AG09309 (cell line): ENCODE measurements around the gene RPS6KA2.

ENCODE experiments used
- DNase-seq: peaks from one replicate; pipeline ENCODE4 v3.0.0-alpha.2; 2010; ENCODE audit warnings: low read depth
- H3K4me3 ChIP-seq: 2 replicates; pipeline ENCODE4 v1.5.1; 2011; ENCODE audit warnings: mild to moderate bottlenecking, low read depth, low read length, moderate library complexity; ENCODE audit not compliant: control insufficient read depth
- TF ChIP-seq, protein P1 (sequence below): IDR thresholded peaks from 2 replicates; pipeline ENCODE4 v1.5.1; 2011; ENCODE audit warnings: mild to moderate bottlenecking, low read depth, low read length, inconsistent platforms; ENCODE audit not compliant: insufficient read depth, control insufficient read depth; ENCODE audit errors: missing control alignments

Gene RPS6KA2

DNA sequence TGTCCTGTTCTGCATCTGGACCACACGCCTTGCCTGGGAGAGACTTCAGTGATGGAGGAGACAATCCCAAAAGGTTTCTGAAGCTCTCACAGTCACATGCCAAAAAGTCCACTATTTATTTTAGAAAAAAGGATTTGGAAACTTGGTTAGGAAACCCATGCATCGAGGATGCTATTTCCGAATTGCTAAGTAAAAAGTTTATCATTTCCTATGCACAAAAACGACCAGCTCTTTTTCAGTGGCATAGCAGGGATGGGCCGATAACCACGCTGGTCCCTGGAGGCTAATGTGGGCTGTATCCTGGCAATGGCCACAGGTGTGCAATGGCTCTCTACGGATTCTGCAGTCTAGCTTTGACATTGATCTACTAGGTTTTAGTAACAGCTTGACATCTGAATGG, 74.5 kb downstream of the RPS6KA2 start:
- no peak for DNase-seq
- TF ChIP-seq, protein P1, sequence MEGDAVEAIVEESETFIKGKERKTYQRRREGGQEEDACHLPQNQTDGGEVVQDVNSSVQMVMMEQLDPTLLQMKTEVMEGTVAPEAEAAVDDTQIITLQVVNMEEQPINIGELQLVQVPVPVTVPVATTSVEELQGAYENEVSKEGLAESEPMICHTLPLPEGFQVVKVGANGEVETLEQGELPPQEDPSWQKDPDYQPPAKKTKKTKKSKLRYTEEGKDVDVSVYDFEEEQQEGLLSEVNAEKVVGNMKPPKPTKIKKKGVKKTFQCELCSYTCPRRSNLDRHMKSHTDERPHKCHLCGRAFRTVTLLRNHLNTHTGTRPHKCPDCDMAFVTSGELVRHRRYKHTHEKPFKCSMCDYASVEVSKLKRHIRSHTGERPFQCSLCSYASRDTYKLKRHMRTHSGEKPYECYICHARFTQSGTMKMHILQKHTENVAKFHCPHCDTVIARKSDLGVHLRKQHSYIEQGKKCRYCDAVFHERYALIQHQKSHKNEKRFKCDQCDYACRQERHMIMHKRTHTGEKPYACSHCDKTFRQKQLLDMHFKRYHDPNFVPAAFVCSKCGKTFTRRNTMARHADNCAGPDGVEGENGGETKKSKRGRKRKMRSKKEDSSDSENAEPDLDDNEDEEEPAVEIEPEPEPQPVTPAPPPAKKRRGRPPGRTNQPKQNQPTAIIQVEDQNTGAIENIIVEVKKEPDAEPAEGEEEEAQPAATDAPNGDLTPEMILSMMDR = no peak
- H3K4me3 ChIP-seq = no peak overlapping the region

DNA sequence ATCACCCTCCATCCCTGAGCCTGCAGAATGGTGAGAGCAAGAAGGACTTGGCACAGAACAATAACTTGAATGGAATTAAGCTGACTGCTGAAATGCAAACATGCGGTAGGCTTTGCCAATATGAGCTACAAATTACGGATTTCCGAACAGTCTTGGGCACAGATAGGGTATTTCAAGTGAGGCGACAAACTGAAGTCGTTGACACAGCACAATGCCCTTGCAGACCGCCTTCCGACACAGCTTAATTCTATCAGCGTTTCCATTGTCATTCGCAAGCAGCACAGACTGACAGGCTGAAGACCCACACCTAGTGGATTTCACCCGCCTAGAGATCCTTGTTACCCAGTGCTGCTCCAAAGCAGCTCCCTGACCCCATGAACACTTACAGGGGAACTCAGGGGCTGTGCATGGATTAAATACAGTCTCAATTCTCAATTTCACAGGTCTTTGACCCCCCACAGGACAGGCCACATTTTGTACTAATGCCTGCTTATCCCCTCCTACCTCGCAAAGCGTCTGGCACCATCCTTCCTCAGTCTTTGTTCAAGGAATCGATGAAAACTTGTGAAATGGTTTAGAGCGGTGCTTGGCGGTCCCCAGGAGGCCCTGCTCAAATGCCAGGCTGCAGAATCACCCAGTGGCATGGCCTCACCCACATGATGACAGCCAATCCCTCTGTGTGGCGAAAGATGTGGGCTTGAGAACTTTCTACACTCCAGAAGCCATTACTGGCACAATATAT, 75.1 kb downstream of the RPS6KA2 start:
- no peak for DNase-seq
- no peak overlapping the region for H3K4me3 ChIP-seq
- TF ChIP-seq, protein P1 = no peak

- no peak overlapping the region for H3K4me3 ChIP-seq
- TF ChIP-seq, protein P1 = no peak
- DNase-seq = no peak
Measured at GRCh38 chr6:166546653-166547052, 80.4 kb downstream of the RPS6KA2 start.

DNA sequence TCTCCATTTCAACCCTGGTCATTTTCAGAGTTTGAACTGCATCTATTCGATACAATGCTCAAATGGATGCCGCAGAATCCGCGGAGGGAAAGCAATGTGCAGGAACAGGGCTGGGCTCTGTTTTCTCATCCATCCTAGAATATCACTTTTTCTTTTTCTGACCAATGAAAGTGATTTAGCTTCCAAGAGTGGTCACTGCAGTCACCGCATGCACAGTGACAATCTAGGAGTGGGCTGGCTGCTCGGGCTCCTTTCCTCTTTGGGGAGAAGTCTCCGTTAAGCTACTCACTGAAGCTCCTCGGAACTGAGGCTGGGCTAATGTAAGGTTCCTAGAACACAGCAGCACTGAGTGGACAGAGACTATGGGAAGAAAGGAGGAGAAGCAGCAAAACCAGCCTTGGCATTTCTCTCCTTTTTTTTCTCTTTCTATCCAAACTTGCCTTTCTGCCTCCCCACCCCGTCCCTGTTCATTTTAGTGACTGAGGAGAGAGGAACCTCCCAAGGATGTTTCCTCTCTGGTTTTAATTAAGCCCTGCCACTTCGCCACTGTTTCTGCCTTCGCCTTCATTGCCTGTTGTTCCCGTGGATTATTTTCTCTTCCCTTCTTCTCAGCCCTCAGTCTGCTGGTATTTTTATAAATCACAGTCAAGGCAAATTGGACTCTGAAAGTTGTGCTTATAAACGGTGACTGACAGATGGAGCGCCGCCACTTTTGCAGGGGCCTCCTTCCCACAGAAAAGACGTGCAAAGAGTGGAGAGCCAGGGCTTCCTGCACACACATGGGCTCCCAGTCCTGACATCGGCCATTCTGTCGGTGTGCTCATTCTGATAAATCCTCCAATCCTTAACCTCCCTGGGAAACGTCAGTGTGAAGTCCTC, 81.7 kb downstream of the RPS6KA2 start:
- no peak overlapping the region for H3K4me3 ChIP-seq
- no peak for DNase-seq
- TF ChIP-seq, protein P1 = no peak

- DNase-seq = no peak
- TF ChIP-seq, protein P1 = no peak
- H3K4me3 ChIP-seq = no peak overlapping the region
Measured at GRCh38 chr6:166544296-166544605, 82.8 kb downstream of the RPS6KA2 start.

- DNase-seq = no peak
- TF ChIP-seq, protein P1 = no peak
- H3K4me3 ChIP-seq = no peak overlapping the region
Measured at GRCh38 chr6:166543603-166544295, 83.3 kb downstream of the RPS6KA2 start.
